NB4 (cell line): ENCODE measurements around the gene CASP4.

Experiments
- DNase-seq: peaks from one replicate; pipeline ENCODE4 v3.0.0; 2010; ENCODE audit warnings: low read depth
- H3K4me3 ChIP-seq: one replicate; pipeline ENCODE4 v1.5.1; 2011; ENCODE audit warnings: mild to moderate bottlenecking, low read depth, low read length, moderate library complexity
- MYC ChIP-seq: IDR thresholded peaks from 2 replicates; pipeline ENCODE4 v1.6.1; 2011; ENCODE audit warnings: low read depth, low read length
- POLR2A ChIP-seq: IDR thresholded peaks from 2 replicates; pipeline ENCODE4 v1.6.1; 2011; ENCODE audit warnings: mild to moderate bottlenecking; ENCODE audit not compliant: insufficient read length; ENCODE audit errors: extremely low read depth
- TF ChIP-seq, protein P1 (sequence below): IDR thresholded peaks from 2 replicates; pipeline ENCODE4 v1.6.1; 2011; ENCODE audit warnings: low read depth, low read length
- TF ChIP-seq, protein P2 (sequence below): IDR thresholded peaks from one replicate; pipeline ENCODE4 v1.5.1; 2012; ENCODE audit warnings: low read depth, low read length

The CASP4 gene

DNA sequence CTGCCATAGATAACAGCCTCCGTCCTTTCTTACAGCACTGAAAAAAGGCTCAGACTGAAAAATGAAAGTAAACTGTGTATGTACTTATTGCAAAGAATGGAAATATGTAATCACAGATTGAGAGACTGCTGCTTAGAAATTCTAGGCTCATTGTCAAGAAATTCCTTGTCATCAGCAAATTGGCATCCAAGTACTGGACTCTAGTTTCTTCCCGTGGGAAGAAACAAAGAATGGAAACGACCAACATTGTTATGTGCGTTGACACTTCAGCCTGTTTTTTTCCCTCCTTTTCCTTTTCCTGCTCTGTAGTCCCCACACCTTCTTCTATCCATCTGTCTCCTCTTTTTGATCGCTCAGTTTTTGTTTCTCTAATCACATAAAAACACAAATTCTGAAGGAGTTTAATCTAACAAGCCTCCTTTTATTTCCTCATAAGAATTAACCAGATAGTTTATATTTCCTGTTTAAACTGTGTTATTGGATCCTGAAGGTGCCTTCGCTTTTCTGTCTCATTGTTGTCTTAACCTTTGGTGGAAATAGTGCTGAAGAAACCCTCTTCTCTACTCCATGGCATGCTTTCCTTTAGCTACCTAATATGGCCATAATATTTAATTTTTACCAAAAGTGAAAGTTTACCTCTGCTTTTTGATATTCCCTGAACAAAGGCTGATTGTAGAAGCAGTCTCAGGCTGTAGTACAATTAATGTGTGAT lies 50.1 kb downstream of the CASP4 start:
- peak overlapping the region; percentile 56 for H3K4me3 ChIP-seq
- TF ChIP-seq, protein P1, sequence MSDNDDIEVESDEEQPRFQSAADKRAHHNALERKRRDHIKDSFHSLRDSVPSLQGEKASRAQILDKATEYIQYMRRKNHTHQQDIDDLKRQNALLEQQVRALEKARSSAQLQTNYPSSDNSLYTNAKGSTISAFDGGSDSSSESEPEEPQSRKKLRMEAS: no peak
- TF ChIP-seq POLR2A: no peak
- TF ChIP-seq, protein P2, sequence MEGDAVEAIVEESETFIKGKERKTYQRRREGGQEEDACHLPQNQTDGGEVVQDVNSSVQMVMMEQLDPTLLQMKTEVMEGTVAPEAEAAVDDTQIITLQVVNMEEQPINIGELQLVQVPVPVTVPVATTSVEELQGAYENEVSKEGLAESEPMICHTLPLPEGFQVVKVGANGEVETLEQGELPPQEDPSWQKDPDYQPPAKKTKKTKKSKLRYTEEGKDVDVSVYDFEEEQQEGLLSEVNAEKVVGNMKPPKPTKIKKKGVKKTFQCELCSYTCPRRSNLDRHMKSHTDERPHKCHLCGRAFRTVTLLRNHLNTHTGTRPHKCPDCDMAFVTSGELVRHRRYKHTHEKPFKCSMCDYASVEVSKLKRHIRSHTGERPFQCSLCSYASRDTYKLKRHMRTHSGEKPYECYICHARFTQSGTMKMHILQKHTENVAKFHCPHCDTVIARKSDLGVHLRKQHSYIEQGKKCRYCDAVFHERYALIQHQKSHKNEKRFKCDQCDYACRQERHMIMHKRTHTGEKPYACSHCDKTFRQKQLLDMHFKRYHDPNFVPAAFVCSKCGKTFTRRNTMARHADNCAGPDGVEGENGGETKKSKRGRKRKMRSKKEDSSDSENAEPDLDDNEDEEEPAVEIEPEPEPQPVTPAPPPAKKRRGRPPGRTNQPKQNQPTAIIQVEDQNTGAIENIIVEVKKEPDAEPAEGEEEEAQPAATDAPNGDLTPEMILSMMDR: no peak
- no peak for TF ChIP-seq MYC

DNA sequence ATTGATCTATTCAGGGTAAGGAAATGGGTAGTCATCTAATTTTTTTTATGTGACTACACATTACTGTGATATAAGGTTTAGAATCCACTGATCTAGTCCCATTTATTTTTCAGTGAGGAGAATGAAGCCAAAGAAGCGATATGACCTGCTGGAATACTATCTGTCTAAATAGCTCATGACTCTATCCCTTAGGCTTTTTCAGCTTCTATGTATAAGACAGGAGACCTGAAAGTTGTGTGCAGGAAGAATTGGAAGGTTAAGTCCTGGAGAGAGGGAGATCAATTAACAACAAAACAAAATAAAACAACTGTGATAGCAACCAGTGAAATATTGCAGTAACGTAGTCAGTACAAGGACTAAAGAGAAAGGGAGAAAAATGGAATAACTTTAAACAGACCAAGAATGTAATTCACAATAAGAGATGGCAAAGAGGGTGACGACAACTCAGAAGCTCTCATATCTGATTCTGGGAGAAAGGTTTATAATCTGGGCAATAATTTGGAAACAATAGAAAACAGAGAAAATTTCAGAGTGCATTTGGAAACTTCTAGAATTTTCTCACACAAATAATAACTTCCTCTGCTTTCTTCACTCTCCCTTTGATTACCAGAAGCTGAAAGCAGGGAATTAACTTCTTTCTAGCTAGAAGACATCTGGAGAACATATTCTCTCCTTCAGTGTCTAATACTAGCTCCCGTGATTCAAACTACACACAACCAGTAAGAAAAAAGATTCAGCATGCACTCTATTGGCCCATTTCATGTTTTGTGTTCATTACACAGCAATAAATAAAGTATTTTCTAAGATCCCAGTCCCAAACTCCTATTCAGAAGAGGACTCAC lies 50.9 kb downstream of the CASP4 start:
- no peak for DNase-seq
- no peak for TF ChIP-seq POLR2A
- TF ChIP-seq MYC: no peak
- TF ChIP-seq, protein P2: no peak
- TF ChIP-seq, protein P1: no peak
- peak overlapping the region; percentile 56 for H3K4me3 ChIP-seq

More for the DNA sequence above, 50.1 kb downstream of the CASP4 start:
- peak; percentile 15 for DNase-seq

DNA sequence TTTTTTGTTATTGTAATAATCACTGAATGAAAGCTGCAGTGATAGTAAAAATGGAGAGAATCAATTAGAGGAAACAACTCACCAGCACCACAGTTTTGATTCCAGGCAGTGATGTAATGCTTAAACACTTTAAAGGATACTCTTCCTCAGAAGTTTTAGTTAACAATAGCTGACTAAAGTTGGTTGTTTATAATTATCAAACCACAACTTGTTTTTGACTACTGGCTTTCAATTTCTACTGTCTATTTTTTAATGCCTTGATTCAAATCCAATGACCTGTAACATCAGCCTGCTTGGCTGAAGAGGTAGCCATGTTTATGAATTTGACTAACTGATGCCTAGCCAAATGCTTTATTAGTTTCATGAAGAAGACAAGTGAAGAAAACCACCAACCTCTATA lies 51.9 kb downstream of the CASP4 start:
- DNase-seq: no peak
- no peak for TF ChIP-seq MYC
- TF ChIP-seq, protein P1: no peak
- TF ChIP-seq, protein P2: no peak
- no peak for TF ChIP-seq POLR2A
- H3K4me3 ChIP-seq: no peak overlapping the region

DNA sequence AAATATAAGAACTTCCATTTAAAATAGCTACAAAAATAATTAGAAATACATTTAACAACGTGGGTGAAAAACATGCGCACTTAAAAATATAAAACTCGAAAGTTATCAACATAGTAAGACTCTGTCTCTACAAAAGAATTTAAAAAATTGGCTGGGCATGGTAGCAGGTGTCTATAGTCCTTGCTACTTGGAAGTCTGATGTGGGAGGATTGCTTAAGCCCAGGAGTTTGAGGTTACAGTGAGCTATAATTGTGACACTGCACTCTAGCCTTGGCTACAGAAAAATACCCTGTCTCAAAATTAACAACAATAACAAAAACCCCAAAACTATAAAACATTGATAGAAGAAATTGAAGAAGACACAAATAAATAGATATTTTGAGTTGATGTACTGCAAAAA lies 56.3 kb downstream of the CASP4 start:
- peak; percentile 16 for DNase-seq
- no peak overlapping the region for H3K4me3 ChIP-seq
- TF ChIP-seq MYC (no peak), POLR2A (no peak)
- TF ChIP-seq, protein P2: no peak
- TF ChIP-seq, protein P1: no peak

DNA sequence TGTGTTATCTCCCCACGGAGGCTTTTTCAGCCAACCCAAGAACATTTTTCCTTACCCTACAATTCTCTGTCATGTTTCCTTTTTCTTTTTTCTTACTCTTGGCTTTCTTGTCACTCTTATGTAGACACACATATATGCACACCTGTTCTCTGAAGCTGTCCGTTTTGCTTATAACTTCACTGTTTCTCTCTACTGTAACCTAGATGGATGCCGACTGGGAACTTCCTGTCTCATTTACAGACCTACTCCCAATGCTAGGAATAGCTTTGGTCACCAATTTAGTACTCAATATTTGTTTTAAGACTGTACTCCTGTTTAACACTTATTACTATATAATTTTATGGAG lies 60.2 kb downstream of the CASP4 start:
- no peak for TF ChIP-seq POLR2A
- TF ChIP-seq, protein P1: no peak
- TF ChIP-seq, protein P2: no peak
- no peak for TF ChIP-seq MYC
- no peak overlapping the region for H3K4me3 ChIP-seq
- no peak for DNase-seq
